Stomach (tissue), 9 donors: ENCODE results near the gene ADAM12. TPM values are rescaled to one million over a fixed set of nuclear protein-coding genes. Genes with fewer than 3 reads are reported as not detected.

Experiments used
- DNase-seq, 2 donors: peaks; one replicate each; pipeline versions ENCODE4 v3.0.0 to v3.0.0-alpha.2; 2013 to 2019
- H3K27ac ChIP-seq, 5 donors: fragments of 200-600 bp in 4 of 5; sonication (generic) in 4 of 5; one replicate each; pipeline ENCODE4 v1.5.1; 2013 to 2019; ENCODE audit warnings: mild to moderate bottlenecking in 1 of 5, moderate library complexity in 1 of 5
- H3K27me3 ChIP-seq, 3 donors: fragments of 200-600 bp; sonication (generic); one replicate each; pipeline ENCODE4 v1.5.1; 2017 to 2019; ENCODE audit warnings: mixed run types in 1 of 3
- H3K36me3 ChIP-seq, 4 donors: fragments of 200-600 bp; sonication (generic); 1 replicate in 3 of 4; 2 replicates in 1 of 4; pipeline ENCODE4 v1.5.1; 2016 to 2019
- H3K4me1 ChIP-seq, 4 donors: fragments of 200-600 bp; sonication (generic); one replicate each; pipeline ENCODE4 v1.5.1; 2016 to 2019
- H3K4me3 ChIP-seq, 4 donors: fragments of 200-600 bp; sonication (generic) in 3 of 4; one replicate each; pipeline ENCODE4 v1.5.1; 2016 to 2019; ENCODE audit warnings: mild to moderate bottlenecking in 1 of 4
- H3K9me3 ChIP-seq, 4 donors: fragments of 200-600 bp; sonication (generic); one replicate each; pipeline ENCODE4 v1.5.1; 2016 to 2019
- EP300 ChIP-seq: sonication (generic); formaldehyde crosslinking; IDR thresholded peaks from one replicate; pipeline ENCODE4 v1.6.1; 2017; ENCODE audit warnings: antibody characterized with exemption
- POLR2A ChIP-seq, 4 donors: fragments of 450-650 bp; IDR thresholded peaks; one replicate each; pipeline ENCODE4 v1.6.1; 2016; ENCODE audit warnings: antibody characterized with exemption in 4 of 4, control low read depth in 2 of 4, mild to moderate bottlenecking in 1 of 4, moderate library complexity in 1 of 4
- POLR2AphosphoS5 ChIP-seq, 3 donors: sonication (generic); formaldehyde crosslinking; IDR thresholded peaks; one replicate each; pipeline ENCODE4 v1.6.1; 2016; ENCODE audit warnings: antibody characterized with exemption in 3 of 3
- WGBS, 5 donors: extraction: QIAGEN DNeasy Blood & Tissue Kit in 3 of 5; methylation state at CpG; one replicate each; pipeline versions ENCODE4 v1.1.5 to v1.1.7; 2013 to 2018; 5-methylcytosine and 5-hydroxymethylcytosine counted together
- intact Hi-C: fragments of 100-400 bp; cut with DNase I; formaldehyde crosslinking; loops from one replicate; pipeline ENCODE4 v1.15.1; 2023; ENCODE audit warnings: low total_unique reads
- polyA plus RNA-seq, 3 donors: library from polyadenylated mRNA; stranded (reverse); fragments of 200-250 nt; gene quantifications; one replicate each; pipeline ENCODE4 v1.2.3, GENCODE V29; 2013
- total RNA-seq, 5 donors: library from RNA; depleted of rRNA; stranded (reverse); fragments of >200 nt; gene quantifications; one replicate each; pipeline versions ENCODE4 v1.1.0 to v1.2.3, GENCODE V29; 2014 to 2016
- TF ChIP-seq, protein P1 (sequence below), 7 experiments: fragments of 450-650 bp in 4 of 7; fragments of 200-600 bp in 3 of 7; sonication (generic) in 3 of 7; IDR thresholded peaks; one replicate each; pipeline ENCODE4 v1.5.1; 2016 to 2019; ENCODE audit warnings: antibody characterized with exemption in 7 of 7, control low read depth in 2 of 7, mild to moderate bottlenecking in 1 of 7
- donor health status: healthy with polysubstance abuse.
- donor health status: Bipolar disorder and iron deficiency.
- donor health status: healthy.

The ADAM12 gene
- total and polyA plus RNA-seq, 8 donors: 0.03 to 6.4 (median 0.50) TPM; not detected in 3

GRCh38 chr10:126400641-126401040 is 12.4 kb upstream of the ADAM12 start:
- TF ChIP-seq POLR2AphosphoS5 (IDR thresholded peaks at IDR 0.05): no peak
- no peak for TF ChIP-seq POLR2A (IDR thresholded peaks at IDR 0.05)
- TF ChIP-seq EP300: no peak
- TF ChIP-seq, protein P1, sequence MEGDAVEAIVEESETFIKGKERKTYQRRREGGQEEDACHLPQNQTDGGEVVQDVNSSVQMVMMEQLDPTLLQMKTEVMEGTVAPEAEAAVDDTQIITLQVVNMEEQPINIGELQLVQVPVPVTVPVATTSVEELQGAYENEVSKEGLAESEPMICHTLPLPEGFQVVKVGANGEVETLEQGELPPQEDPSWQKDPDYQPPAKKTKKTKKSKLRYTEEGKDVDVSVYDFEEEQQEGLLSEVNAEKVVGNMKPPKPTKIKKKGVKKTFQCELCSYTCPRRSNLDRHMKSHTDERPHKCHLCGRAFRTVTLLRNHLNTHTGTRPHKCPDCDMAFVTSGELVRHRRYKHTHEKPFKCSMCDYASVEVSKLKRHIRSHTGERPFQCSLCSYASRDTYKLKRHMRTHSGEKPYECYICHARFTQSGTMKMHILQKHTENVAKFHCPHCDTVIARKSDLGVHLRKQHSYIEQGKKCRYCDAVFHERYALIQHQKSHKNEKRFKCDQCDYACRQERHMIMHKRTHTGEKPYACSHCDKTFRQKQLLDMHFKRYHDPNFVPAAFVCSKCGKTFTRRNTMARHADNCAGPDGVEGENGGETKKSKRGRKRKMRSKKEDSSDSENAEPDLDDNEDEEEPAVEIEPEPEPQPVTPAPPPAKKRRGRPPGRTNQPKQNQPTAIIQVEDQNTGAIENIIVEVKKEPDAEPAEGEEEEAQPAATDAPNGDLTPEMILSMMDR (IDR thresholded peaks at IDR 0.05): no peak
- H3K27me3 ChIP-seq: peaks cover 0 to 8% (median 0%) of the 10 kb centered on the region in 3 donors
- no peak for DNase-seq
- WGBS, 5 donors: 55 to 83% (median 73%) methylated on average over 4 of the region's 4 CpGs
- H3K4me3 ChIP-seq: no peak overlapping the region
- H3K36me3 ChIP-seq: no peaks in the 10 kb centered on the region
- intact Hi-C loops: no loop called here
- H3K4me1 ChIP-seq: no peaks in the 10 kb centered on the region
- H3K27ac ChIP-seq: no peak overlapping the region
- no peaks in the 10 kb centered on the region for H3K9me3 ChIP-seq

- Histone ChIP-seq H3K9me3 (no peaks in the 10 kb centered on the region), H3K4me3 (no peak overlapping the region), H3K27me3 (peaks cover 0 to 8% (median 0%) of the 10 kb centered on the region in 3 donors), H3K36me3 (no peaks in the 10 kb centered on the region), H3K27ac (no peak overlapping the region), H3K4me1 (no peaks in the 10 kb centered on the region)
- WGBS, 5 donors: 64 to 72% (median 71%) methylated on average over 4 of the region's 4 CpGs
- TF ChIP-seq POLR2A (IDR thresholded peaks at IDR 0.05) (no peak), POLR2AphosphoS5 (IDR thresholded peaks at IDR 0.05) (no peak), EP300 (no peak)
- TF ChIP-seq, protein P1 (IDR thresholded peaks at IDR 0.05): no peak
- intact Hi-C loops: no loop called here
- no peak for DNase-seq
Observed at GRCh38 chr10:126398924-126399323, 10.6 kb upstream of the ADAM12 start.

DNA sequence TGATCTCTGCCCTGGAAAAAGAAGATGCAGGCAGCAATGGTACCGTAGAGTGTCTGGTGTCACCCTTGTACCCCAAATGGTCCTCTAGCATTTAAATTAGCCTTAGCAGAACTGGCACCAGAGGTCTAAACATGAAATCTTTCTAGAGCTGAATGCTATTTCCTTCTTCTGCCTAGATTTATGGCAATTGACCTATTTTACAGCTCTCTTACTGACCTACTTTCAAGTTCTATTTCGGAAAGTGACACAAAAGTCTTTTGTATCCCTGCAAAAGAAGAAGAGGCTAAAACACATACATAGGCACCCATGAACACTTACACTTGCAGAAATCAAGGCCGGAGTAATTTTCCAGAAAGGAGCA is 10.1 kb upstream of the ADAM12 start:
- H3K9me3 ChIP-seq: no peaks in the 10 kb centered on the region
- H3K27ac ChIP-seq: no peak overlapping the region
- 79 to 91% (median 81%) methylated on average over 3 of the region's 3 CpGs for WGBS, 5 donors
- H3K4me1 ChIP-seq: no peaks in the 10 kb centered on the region
- no peak for DNase-seq
- peaks cover 0 to 8% (median 0%) of the 10 kb centered on the region in 3 donors for H3K27me3 ChIP-seq
- TF ChIP-seq, protein P1 (IDR thresholded peaks at IDR 0.05): no peak
- TF ChIP-seq POLR2AphosphoS5 (IDR thresholded peaks at IDR 0.05) (no peak), EP300 (no peak), POLR2A (IDR thresholded peaks at IDR 0.05) (no peak)
- no peak overlapping the region for H3K4me3 ChIP-seq
- intact Hi-C loops: no loop called here
- H3K36me3 ChIP-seq: no peaks in the 10 kb centered on the region

DNA sequence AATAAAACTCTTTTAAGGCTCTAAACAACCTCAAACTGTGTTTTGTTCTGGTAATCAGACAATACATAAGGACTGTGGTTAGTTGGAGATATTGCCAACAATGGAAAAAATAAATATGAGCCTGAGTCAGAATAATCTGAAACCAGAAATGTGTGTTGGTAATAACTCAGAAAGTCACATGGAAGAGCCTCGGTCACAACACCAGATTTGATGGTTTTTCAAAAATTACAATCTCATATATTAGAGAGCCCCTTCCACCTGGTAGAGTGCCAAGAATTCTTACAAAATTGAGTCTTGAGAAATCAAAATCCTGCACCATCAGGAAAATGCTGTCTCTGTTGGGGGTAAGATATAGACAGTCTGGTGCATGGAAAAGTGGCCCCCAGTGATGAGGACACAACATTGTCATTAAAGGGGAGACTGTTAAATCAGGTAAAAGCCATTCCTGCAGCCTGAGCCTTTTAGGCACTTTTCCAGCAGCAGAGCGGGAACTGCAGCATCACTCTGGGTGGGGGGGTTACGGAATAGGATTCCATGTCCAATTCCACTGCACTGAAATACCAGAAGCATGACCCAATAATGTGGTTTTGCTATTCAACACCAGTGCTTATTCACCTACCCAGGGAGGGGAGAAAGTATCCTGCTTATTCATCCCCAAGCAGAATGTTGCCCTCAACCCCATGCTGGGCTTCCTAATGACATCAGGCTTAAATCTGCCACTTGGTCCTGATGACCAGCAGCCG is 9.5 kb upstream of the ADAM12 start:
- no peaks in the 10 kb centered on the region for H3K4me1 ChIP-seq

More for the DNA sequence above, 9.5 kb upstream of the ADAM12 start:
- H3K27me3 ChIP-seq: peaks cover 0 to 8% (median 0%) of the 10 kb centered on the region in 3 donors
- H3K4me3 ChIP-seq: no peak overlapping the region
- intact Hi-C loops: no loop called here
- no peaks in the 10 kb centered on the region for H3K36me3 ChIP-seq
- WGBS, 5 donors: 55 to 80% (median 77%) methylated on average over 4 of the region's 4 CpGs
- no peak overlapping the region for H3K27ac ChIP-seq
- no peak for DNase-seq
- TF ChIP-seq, protein P1 (IDR thresholded peaks at IDR 0.05): no peak
- no peak for TF ChIP-seq POLR2AphosphoS5 (IDR thresholded peaks at IDR 0.05)
- no peak for TF ChIP-seq EP300
- no peak for TF ChIP-seq POLR2A (IDR thresholded peaks at IDR 0.05)
- no peaks in the 10 kb centered on the region for H3K9me3 ChIP-seq
